HG03342 (cell line): ENCODE measurements around the gene ZMIZ1.

Experiments
- ATAC-seq: cut with Tn5 transposase; IDR thresholded peaks from one replicate; pipeline ENCODE4 v1.9.1; 2021; ENCODE audit warnings: mild to moderate bottlenecking, moderate library complexity; ENCODE audit not compliant: unreplicated experiment

Gene ZMIZ1

GRCh38 chr10:79068562-79069324 is at the start of gene ZMIZ1:
Gene ZMIZ1 (plus strand): TSS chr10:79068966. CDS start chr10:79201633, 132,667 bp downstream.
- ATAC-seq = peak; percentile 61

GRCh38 chr10:79019441-79020014 is 49.2 kb upstream of the ZMIZ1 start:
- no peak for ATAC-seq

- no peak for ATAC-seq
Observed at GRCh38 chr10:79020015-79020491, 48.7 kb upstream of the ZMIZ1 start.

- ATAC-seq = no peak
Observed at GRCh38 chr10:79020605-79021004, 48.2 kb upstream of the ZMIZ1 start.

- no peak for ATAC-seq
Observed at GRCh38 chr10:79021331-79021907, 47.3 kb upstream of the ZMIZ1 start.

GRCh38 chr10:79021948-79022499 is 46.7 kb upstream of the ZMIZ1 start:
- ATAC-seq = no peak

GRCh38 chr10:79022565-79023230 is 46.1 kb upstream of the ZMIZ1 start:
- no peak for ATAC-seq

GRCh38 chr10:79023240-79024162 is 45.3 kb upstream of the ZMIZ1 start:
- peak; percentile 73 for ATAC-seq

GRCh38 chr10:79024296-79024695 is 44.5 kb upstream of the ZMIZ1 start:
- ATAC-seq = no peak

- ATAC-seq = no peak
Observed at GRCh38 chr10:79024720-79025198, 44.0 kb upstream of the ZMIZ1 start.

GRCh38 chr10:79025199-79025832 is 43.5 kb upstream of the ZMIZ1 start:
- no peak for ATAC-seq

- ATAC-seq = no peak
Observed at GRCh38 chr10:79026341-79026761, 42.4 kb upstream of the ZMIZ1 start.

- ATAC-seq = no peak
Observed at GRCh38 chr10:79026806-79027146, 42.0 kb upstream of the ZMIZ1 start.

- no peak for ATAC-seq
Observed at GRCh38 chr10:79027147-79028055, 41.4 kb upstream of the ZMIZ1 start.

GRCh38 chr10:79028056-79028430 is 40.7 kb upstream of the ZMIZ1 start:
- no peak for ATAC-seq

- ATAC-seq = no peak
Observed at GRCh38 chr10:79028451-79029010, 40.2 kb upstream of the ZMIZ1 start.

GRCh38 chr10:79029478-79030390 is 39.0 kb upstream of the ZMIZ1 start:
- ATAC-seq = no peak
